Activated CD8-positive, alpha-beta memory T cell treated with anti-CD3 and anti-CD28 coated beads, Interleukin-2, amount 50 U/mL, for 1 hour (primary cell): Measurements from ENCODE around the gene EVC2.

Experiments used
- DNase-seq: peaks from one replicate; pipeline ENCODE4 v3.0.0-alpha.2; 2020; ENCODE audit errors: extremely low read depth

The EVC2 gene

GRCh38 chr4:5711479-5712184, 3.3 kb upstream of the EVC2 start:
- DNase-seq, result no peak

- no peak for DNase-seq
These were observed 2.7 kb upstream of the EVC2 start, which contains the start of gene EVC for GRCh38 chr4:5710961-5711478. Gene EVC (plus strand): TSS chr4:5711201. CDS start chr4:5711381, 180 bp downstream.

GRCh38 chr4:5710065-5710960, 2.0 kb upstream of the EVC2 start:
- no peak for DNase-seq

DNA sequence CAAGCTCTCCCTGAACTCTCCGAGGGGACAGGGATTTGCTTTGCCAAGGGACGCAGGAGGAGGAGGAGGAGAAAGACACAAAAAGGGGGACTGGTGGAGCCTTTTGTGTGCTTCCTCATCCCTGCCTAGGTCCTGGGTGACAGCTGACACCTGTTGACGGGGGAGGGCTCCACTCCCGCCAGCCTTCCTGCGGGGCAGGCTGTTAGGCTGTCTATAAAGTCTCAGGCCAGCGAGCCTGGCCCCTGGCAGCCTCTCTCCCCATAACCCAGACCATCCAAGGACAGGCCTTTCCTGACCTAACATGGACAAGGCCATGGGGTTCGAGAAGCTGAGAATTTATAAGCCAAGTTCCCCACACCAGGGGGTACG, 832 bp upstream of the EVC2 start:
- no peak for DNase-seq

- DNase-seq, result no peak
These were observed 446 bp downstream of the EVC2 start for GRCh38 chr4:5707778-5708448.

DNA sequence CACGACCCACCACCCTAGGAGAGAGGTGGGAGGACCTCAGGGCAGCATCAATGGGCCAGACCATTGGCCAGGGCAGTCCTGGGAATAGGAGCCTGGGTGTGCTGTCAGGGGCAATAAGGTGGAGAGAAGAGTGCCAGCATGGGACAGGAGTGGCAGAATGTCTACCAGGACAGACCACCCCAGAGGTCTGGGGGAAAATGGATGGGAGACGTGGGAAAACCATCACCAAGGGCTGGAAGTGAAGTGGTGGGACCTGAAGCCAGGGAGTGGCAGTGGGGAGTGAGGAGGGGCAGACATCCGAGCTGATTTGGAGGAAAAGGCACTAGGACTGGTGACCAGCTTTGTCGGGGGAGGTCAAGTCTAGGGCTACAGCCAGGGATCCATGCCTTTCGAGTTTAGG, 993 bp downstream of the EVC2 start:
- DNase-seq, result no peak

DNA sequence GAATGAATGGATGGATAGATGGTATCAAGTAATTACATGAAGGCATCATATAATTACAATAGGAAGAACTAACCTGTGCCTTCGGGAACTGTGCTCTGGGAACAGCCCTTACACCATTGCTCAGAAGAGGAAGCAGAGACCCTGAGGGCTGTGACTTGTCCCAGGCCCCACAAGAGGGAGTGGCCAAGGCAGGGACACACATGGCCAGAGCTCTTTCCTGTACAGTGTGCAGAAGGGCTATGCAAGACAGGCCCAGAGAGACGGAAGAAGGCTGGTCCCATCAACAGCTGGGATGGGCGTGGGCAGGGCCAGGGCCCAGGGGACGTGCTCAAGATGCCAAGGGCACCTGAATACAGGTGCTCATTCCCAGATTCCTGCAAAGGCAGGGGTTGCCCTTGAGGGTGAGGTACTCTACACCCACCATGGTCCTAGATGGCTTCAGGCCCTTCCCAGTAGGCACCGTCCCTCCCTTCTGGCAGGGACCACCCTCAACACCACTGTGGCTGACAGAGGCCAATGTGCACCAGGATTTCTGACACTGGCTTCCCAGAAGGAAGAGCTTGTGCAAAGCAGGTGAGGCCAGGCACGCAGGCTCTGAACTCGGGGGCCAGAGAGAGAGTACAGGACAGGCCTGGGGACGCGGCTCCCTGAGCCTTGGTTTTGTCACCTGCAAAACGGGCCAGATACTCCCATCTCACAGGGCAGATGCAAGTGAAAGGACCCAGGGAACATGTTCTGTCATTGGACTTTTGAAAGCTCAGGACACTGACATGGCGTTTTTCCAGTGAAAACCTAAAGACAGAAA, 1.7 kb downstream of the EVC2 start:
- DNase-seq, result no peak

- DNase-seq, result no peak
These were observed 2.6 kb downstream of the EVC2 start for GRCh38 chr4:5705647-5706320.

GRCh38 chr4:5704276-5704675, 4.1 kb downstream of the EVC2 start:
- no peak for DNase-seq

GRCh38 chr4:5703831-5704230, 4.5 kb downstream of the EVC2 start:
- no peak for DNase-seq

DNA sequence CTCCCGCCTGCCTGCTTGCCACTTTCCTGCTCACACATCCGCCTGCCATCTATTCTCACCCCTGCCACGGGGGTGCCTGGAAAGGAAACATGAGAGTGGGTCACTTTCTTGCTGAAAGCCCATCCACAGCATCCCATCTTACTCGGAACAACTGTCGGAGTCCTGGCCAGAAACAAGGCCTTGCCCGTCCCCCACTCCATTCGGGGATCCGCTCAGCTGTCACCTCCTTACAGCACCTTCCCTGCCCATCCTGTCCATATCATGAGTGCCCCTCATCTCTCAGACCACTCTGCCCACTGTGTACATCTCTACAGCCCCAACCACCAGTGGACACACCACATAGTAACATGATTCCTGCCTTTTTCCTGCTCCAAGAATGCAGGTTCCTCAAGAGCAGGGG, 6.4 kb downstream of the EVC2 start:
- no peak for DNase-seq

- DNase-seq, result no peak
These were observed 7.9 kb downstream of the EVC2 start for GRCh38 chr4:5700459-5700858.

- no peak for DNase-seq
These were observed 12.0 kb downstream of the EVC2 start for GRCh38 chr4:5696341-5696740.

- DNase-seq, result no peak
These were observed 14.5 kb downstream of the EVC2 start for GRCh38 chr4:5693871-5694270.

DNA sequence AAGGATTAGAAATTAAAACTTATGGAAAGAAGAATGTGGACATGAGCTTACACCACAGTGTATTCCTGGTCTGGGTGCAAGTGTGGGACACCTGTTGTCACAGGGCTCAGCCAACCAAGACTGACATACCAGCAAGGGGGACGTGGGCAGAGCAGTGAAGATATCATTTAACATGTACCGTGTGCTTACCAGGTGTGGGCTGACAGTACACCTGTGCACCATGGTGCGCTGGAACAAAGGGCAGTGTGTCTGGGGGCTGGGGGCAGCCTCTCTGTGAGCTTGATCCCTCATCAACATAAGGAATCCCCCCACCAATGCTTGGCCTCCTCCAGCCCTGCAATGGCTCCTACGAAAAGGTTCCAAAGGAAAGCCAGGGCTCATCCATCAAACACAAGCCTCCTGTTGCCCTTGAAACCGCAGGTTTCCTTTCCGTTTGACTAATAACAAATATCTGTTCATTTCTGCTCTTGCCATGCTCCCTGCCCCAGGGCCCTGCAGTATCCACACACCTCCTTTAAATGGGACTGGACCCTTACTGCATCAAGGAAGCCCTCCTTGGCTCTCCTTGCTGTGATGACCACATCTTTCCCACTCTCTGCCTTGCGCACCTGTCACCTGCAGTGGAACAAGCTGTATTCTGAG, 16.7 kb downstream of the EVC2 start:
- no peak for DNase-seq

GRCh38 chr4:5689065-5689464, 19.3 kb downstream of the EVC2 start:
- DNase-seq, result no peak

- no peak for DNase-seq
These were observed 22.0 kb downstream of the EVC2 start for GRCh38 chr4:5686338-5686737.

DNA sequence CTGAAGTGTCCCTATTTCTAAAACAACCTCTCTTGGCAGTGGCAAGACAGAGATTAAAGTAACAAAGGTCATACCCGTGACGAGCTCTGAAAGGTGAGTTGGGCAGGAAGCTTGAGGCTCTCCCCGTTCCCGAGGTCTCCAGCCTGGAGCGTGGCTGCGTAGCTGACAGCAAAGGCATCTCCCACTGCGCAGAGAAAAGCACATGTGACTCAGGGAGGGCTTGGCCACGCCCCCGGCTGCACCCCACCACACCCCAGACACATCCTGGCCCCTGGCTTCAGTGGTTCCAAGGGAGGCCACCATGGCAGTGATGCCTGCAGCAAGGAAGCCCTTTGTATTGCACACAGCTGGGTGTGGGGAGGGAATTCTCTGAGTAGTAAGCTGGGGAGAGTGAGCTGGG, 23.1 kb downstream of the EVC2 start:
- DNase-seq, result no peak

- no peak for DNase-seq
These were observed 24.8 kb downstream of the EVC2 start for GRCh38 chr4:5683566-5683965.

- DNase-seq, result no peak
These were observed 29.4 kb downstream of the EVC2 start for GRCh38 chr4:5678977-5679376.
